ENCODE measurements around the gene ZKSCAN8. TPM values are rescaled to one million over a fixed set of nuclear protein-coding genes. Genes with fewer than 3 reads are reported as not detected.
"Not testable (repeated sequence)": the region's sequence is repeated elsewhere in the genome, so short reads cannot be mapped to it uniquely, and the experiment has no call there.

The ZKSCAN8 gene
- 16.2 and 21.6 TPM in 2 replicates for total RNA-seq
- polyA plus RNA-seq: 10.2 and 13.4 TPM in 2 replicates
- 4.3 and 8.6 TPM in 2 replicates for polyA plus RNA-seq (2012)
- 17.6 and 21.8 TPM in 2 replicates for polyA minus RNA-seq (ENCODE audit: low replicate concordance)

GRCh38 chr6:28141500-28142329, at the start of gene ZKSCAN8:
TSS of gene ZKSCAN8 (plus strand) at chr6:28141883. CDS start at chr6:28148408, 6,525 bp downstream.
- Histone ChIP-seq H3K27ac (ENCODE audit: insufficient read depth, low read length) (peak within 1 kb of the TSS; percentile 79), H3K79me2 (ENCODE audit: control insufficient read depth, insufficient read depth, low read length) (peaks cover 32% of the 10 kb centered on the region), H3K27me3 (ENCODE audit: control insufficient read depth, insufficient read depth, low read length) (no peaks in the 10 kb centered on the region)

GRCh38 chr6:28102222-28102621, 39.5 kb upstream of the ZKSCAN8 start:
- H2AFZ ChIP-seq (ENCODE audit: low read length); H3K36me3 ChIP-seq (ENCODE audit: control insufficient read depth, insufficient read depth, low read length); H3K4me3 ChIP-seq (replicated peaks in 1 of 4; ENCODE audit: control extremely low read depth in 1 of 4, insufficient read depth in 1 of 4, low read depth in 3 of 4, low read length in 4 of 4); H4K20me1 ChIP-seq (ENCODE audit: control insufficient read depth, extremely low read depth, insufficient read depth, low read length); DNase-seq (ENCODE audit: low read depth in 2 of 2); H3K27ac ChIP-seq (ENCODE audit: insufficient read depth, low read length); H3K79me2 ChIP-seq (ENCODE audit: control insufficient read depth, insufficient read depth, low read length); H3K4me1 ChIP-seq (ENCODE audit: control insufficient read depth, extremely low read depth, insufficient read depth, low read length); H3K9ac ChIP-seq (ENCODE audit: insufficient read depth, low read length); H3K9me3 ChIP-seq (ENCODE audit: control insufficient read depth, insufficient read depth, low read depth, low read length); H3K4me2 ChIP-seq (ENCODE audit: extremely low read depth, insufficient read depth, low read length); H3K27me3 ChIP-seq (ENCODE audit: control insufficient read depth, insufficient read depth, low read length): not testable (repeated sequence)

More at GRCh38 chr6:28141500-28142329, at the start of gene ZKSCAN8:
- peak within 1 kb of the TSS; percentile 87 for H3K9ac ChIP-seq (ENCODE audit: insufficient read depth, low read length)
- H4K20me1 ChIP-seq (ENCODE audit: control insufficient read depth, extremely low read depth, insufficient read depth, low read length): no peaks in the 10 kb centered on the region
- H2AFZ ChIP-seq (ENCODE audit: low read length): peak within 1 kb of the TSS; percentile 100
- no peaks in the 10 kb centered on the region for H3K9me3 ChIP-seq (ENCODE audit: control insufficient read depth, insufficient read depth, low read depth, low read length)
- H3K4me1 ChIP-seq (ENCODE audit: control insufficient read depth, extremely low read depth, insufficient read depth, low read length): peaks cover 4% of the 10 kb centered on the region
- H3K36me3 ChIP-seq (ENCODE audit: control insufficient read depth, insufficient read depth, low read length): peaks cover 1% of the 10 kb centered on the region
- TF ChIP-seq EZH2 (IDR thresholded peaks at IDR 0.05; ENCODE audit: low read length, missing control alignments) (no peak), CTCF (conservative IDR thresholded peaks at IDR 0.05 in 1 of 2, IDR thresholded peaks at IDR 0.05 in 1 of 2; ENCODE audit: low read depth in 1 of 2, low read length in 2 of 2) (no peak)
- peak within 1 kb of the TSS; percentile 73 for H3K4me2 ChIP-seq (ENCODE audit: extremely low read depth, insufficient read depth, low read length)
- peak; percentile 89 to 91 for DNase-seq (ENCODE audit: low read depth in 2 of 2)
- peak within 1 kb of the TSS; percentile 66 to 95 (median 88) for H3K4me3 ChIP-seq (replicated peaks in 1 of 4; ENCODE audit: control extremely low read depth in 1 of 4, insufficient read depth in 1 of 4, low read depth in 3 of 4, low read length in 4 of 4)

- not testable (repeated sequence) for H4K20me1 ChIP-seq (ENCODE audit: control insufficient read depth, extremely low read depth, insufficient read depth, low read length); H2AFZ ChIP-seq (ENCODE audit: low read length); H3K79me2 ChIP-seq (ENCODE audit: control insufficient read depth, insufficient read depth, low read length); H3K9me3 ChIP-seq (ENCODE audit: control insufficient read depth, insufficient read depth, low read depth, low read length); H3K4me2 ChIP-seq (ENCODE audit: extremely low read depth, insufficient read depth, low read length); H3K36me3 ChIP-seq (ENCODE audit: control insufficient read depth, insufficient read depth, low read length); H3K9ac ChIP-seq (ENCODE audit: insufficient read depth, low read length); H3K27ac ChIP-seq (ENCODE audit: insufficient read depth, low read length); H3K4me3 ChIP-seq (replicated peaks in 1 of 4; ENCODE audit: control extremely low read depth in 1 of 4, insufficient read depth in 1 of 4, low read depth in 3 of 4, low read length in 4 of 4); DNase-seq (ENCODE audit: low read depth in 2 of 2); H3K4me1 ChIP-seq (ENCODE audit: control insufficient read depth, extremely low read depth, insufficient read depth, low read length); H3K27me3 ChIP-seq (ENCODE audit: control insufficient read depth, insufficient read depth, low read length)
Observed at GRCh38 chr6:28102699-28103098, 39.0 kb upstream of the ZKSCAN8 start.

Measured in fibroblast of lung (primary cell).